ENCODE measurements around the gene CECR2.

DNA sequence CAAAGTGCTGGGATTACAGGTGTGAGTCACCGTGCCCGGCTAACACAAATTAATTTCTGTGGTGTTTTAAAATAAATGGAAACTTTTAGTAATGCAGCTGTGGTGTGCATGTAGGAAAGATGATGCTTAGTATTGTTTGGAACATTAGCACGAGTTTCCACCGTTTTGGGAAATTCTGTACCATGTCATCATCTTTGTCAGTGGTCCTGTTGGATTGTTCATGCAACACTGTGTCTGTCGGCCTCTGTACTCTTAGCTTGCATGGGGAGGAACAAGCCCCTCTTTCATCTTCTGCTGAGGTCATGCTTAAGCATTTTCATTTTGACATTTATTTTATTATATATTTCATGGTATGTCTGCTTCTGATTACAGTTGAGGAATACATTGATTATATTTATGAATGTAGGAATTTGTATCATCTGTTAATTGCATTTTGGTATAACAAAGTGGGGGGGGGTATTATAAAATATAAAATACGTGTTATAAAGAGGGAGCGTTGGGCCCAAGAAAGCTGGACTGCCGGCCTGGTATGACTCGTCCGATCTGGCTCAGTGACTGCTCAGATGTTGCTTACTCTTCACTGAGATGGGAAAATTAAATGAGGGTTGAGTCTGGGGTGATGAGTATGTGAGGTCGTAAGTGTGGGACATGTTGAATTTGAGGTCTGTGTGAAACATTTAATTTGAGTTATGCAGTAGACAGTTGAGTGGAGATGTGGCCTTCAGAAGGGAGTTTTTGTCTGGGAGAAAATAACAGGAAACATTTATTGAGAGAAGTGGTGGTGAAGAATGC, 28.7 kb downstream of the CECR2 start:
- no peak for TF ChIP-seq POLR2A (IDR thresholded peaks at IDR 0.05)
- TF ChIP-seq, protein P1, sequence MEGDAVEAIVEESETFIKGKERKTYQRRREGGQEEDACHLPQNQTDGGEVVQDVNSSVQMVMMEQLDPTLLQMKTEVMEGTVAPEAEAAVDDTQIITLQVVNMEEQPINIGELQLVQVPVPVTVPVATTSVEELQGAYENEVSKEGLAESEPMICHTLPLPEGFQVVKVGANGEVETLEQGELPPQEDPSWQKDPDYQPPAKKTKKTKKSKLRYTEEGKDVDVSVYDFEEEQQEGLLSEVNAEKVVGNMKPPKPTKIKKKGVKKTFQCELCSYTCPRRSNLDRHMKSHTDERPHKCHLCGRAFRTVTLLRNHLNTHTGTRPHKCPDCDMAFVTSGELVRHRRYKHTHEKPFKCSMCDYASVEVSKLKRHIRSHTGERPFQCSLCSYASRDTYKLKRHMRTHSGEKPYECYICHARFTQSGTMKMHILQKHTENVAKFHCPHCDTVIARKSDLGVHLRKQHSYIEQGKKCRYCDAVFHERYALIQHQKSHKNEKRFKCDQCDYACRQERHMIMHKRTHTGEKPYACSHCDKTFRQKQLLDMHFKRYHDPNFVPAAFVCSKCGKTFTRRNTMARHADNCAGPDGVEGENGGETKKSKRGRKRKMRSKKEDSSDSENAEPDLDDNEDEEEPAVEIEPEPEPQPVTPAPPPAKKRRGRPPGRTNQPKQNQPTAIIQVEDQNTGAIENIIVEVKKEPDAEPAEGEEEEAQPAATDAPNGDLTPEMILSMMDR (IDR thresholded peaks at IDR 0.05), result no peak
